K562 treated with DMSO at 1 percent for 24 hours (cell line): Measurements from ENCODE around the gene RHBDL2. TPM values are rescaled to one million over a fixed set of nuclear protein-coding genes. Genes with fewer than 3 reads are reported as not detected.

Experiments used
- total RNA-seq: library from RNA; unstranded; fragments of 300-600 nt; gene quantifications from 2 replicates; pipeline ENCODE4 v1.2.3, GENCODE V29; 2022; ENCODE audit warnings: low read depth; ENCODE audit not compliant: insufficient read depth

The RHBDL2 gene, protein sequence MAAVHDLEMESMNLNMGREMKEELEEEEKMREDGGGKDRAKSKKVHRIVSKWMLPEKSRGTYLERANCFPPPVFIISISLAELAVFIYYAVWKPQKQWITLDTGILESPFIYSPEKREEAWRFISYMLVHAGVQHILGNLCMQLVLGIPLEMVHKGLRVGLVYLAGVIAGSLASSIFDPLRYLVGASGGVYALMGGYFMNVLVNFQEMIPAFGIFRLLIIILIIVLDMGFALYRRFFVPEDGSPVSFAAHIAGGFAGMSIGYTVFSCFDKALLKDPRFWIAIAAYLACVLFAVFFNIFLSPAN
- 0.17 TPM in 1 of 2 replicates, not detected in the other for total RNA-seq

DNA sequence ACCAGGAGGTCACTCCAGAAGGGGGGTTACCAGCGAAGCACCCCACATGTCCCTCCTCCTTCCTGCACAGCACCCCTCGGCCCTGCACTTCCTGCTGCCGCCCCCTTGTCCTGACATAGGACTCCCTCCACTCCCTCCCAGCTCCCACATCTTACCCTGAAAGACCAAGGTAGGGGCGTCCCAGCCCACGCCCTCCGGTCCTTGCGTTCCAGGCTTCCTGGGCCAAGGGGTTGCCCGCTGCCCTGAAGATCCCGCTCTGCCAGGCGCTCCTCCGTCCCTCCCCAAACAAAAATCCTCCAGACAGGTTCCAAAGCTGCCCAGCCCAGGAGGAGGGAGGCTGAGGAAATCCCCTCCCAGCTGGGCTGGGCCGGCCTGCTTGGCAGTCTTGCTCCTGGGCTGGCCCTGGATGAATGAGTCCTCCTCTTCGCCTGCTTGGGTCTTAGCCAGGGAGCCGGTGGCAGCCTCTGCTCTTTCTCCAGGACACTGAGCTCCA lies at the start of gene RHBDL2:
Gene RHBDL2, minus strand, starts transcription at position 304 of the 493 bp plus-strand sequence. CDS start 22,618 bp downstream, outside the sequence.

DNA sequence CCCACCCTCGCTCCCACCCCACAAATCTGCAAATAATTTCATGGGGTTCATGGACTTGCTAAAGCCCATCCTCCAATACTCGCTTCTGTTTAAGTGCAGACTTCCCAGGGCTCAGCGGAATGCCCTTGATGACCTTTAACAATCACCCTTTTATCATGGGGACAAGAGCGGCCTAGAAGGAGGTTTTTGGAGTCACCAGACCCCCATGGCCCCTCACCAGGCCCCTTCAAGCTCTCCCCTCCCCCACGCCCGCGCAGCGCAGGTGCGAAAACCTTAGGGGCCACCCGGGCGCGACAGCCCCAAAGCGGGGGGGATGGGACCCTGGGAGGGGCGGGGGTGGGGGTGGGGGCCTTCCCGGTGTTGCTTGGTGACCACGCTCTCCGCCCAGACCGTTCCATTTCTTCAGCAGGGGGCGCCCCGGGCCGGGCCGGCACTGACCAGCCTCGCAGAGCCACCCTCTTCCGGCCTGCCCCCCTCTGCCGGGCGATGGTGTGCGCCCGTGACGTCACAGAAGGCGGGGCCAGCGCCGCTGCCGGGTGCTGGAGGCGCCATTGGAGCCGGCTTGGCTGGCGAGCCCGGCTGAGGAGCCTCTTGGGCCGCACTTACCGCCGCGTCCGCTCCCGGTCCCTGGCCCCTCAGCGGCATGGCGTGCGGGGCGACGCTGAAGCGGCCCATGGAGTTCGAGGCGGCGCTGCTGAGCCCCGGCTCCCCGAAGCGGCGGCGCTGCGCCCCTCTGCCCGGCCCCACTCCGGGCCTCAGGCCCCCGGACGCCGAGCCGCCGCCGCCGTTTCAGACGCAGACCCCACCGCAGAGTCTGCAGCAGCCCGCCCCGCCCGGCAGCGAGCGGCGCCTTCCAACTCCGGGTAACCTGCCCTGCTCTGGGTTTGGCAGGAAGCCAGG lies 49.4 kb upstream of the RHBDL2 start, which contains the start of gene AKIRIN1:
Gene AKIRIN1, plus strand, starts transcription at position 539 of the 900 bp plus-strand sequence. Its CDS starts 105 bp downstream, at position 644.

DNA sequence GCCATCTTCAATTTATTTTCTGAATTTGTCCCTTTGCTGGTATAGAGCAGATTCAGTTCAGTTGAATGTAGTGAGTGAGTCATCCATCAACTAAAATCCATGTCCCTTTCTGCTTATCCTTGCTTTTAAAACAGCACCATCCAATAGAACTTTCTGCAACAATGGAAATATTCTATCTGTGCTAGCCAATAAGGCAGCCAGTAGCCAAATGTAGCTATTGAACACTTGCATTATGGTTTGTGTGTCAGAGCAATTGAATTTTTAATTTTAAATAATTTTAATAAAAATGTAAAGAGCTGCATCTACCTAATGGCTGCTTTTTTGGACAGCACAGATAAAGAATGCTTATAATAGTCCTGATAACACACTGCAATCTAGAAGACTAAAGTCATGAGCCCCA lies 60.1 kb downstream of the RHBDL2 start, which contains the start of gene GJA9:
Gene GJA9, minus strand, starts transcription at position 101 of the 400 bp plus-strand sequence. CDS start 5,489 bp downstream, outside the sequence.

DNA sequence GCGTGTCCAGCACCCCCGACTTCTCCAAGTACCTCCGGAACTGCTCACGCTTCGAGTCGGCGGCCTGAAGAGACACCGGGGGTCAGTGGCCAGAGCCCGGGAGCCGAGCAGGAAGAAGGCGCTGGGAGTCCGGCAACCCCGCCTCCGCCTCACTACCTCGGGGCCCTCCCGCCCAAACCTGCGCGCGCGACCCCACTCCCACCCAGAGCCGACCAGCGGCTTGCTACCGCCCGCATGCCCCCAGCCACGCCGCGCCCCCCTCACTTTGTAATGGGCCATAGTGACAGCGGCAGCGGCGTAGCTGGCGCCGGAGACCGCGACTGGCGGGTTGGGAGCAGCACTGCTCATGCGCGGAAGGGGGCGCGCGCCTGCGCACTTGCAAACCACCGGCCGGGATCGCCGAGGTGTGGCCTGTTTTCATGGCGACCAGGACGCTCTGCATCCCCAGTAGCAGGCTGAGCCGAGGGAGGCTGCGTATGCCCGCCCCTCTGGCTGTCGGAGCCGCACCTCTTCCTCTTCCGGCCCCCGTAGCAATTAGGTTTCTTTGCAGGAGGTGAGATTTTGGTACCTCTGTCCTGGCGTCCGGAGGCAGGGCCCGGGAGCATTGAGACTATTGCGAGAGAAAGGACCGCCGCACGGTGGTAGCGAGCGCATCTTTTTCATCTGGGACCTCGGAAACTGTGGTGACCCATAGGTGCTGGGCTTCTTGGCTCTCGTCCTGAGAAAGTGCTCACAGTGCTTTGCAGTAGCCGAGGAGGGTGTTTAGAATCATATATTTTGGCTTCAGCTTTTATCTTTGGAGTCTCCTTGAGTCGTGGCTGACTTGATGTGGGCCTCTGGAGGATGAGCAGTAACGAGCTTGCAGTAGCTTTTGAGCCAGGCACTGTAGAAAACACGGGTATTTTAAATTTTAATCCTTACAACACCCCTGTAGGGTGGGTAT lies 68.3 kb downstream of the RHBDL2 start, which contains the start of gene MYCBP:
Gene MYCBP, minus strand, starts transcription at position 322 of the 943 bp plus-strand sequence. Its CDS starts 43 bp downstream, at position 279.

DNA sequence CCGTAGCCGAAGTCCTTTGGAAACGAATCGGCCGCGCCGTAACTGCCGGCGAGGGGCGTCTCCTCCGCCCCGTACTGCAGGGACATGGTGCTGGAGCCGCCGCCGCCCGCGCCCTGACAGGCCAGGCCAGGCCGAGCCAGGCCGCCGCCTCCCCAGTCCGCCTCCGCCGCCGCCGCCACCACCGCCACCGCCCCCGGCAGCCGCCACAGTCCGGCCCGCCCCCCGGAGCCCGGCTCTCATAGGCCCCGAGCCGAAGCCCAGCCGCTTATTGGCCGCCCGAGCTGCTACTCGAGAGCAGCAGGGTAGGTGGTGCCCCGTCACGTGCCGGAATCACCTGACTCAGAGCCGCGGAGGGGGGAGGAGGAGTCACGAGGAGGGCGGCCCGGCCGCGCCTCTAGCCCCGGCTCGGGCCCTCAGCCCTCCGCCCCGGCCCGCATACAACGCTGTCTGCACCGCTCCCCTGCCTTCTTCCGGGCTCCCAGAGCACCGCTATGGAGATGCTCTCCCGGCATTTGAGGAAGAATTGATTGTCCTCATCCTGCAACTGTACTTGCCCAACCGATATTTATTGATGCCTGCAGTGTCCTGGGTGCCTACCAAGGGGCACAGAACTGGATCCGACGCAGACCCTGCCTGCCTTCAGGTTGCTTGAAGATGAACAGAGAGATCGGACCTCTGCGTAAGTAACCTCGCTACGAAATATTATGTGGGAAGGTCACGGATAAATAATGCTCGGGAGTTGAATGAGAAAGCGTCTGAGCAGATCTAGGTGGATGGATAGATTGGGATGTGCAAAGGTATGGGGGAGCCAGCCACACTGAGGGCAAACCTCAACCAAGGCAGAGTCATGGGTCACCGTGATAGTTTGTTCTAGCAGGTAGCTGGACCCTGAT lies 81.8 kb downstream of the RHBDL2 start, which contains the start of gene RRAGC:
Gene RRAGC, minus strand, starts transcription at position 212 of the 893 bp plus-strand sequence. Its CDS starts 126 bp downstream, at position 86.

Other genes with a start within 250 kb of the RHBDL2 start
- gene RRAGC, start 82.1 kb downstream of the RHBDL2 start, total RNA-seq: 19.4 and 24.1 TPM in 2 replicates
- gene MYCBP, start 68.5 kb downstream of the RHBDL2 start, total RNA-seq: 13.5 and 14.1 TPM in 2 replicates
- gene GJA9, start 60.2 kb downstream of the RHBDL2 start, total RNA-seq: 0.19 TPM in 1 of 2 replicates, not detected in the other
- gene AKIRIN1, start 49.4 kb upstream of the RHBDL2 start, total RNA-seq: 94.6 and 98.3 TPM in 2 replicates
- gene NDUFS5, start 84.5 kb upstream of the RHBDL2 start, total RNA-seq: 518 and 553 TPM in 2 replicates